Umbilical cord (tissue), 2 donors: ENCODE data around the gene ATXN7. TPM values are rescaled to one million over a fixed set of nuclear protein-coding genes. Genes with fewer than 3 reads are reported as not detected.

ENCODE experiments used
- DNase-seq: peaks from one replicate; pipeline ENCODE4 v3.0.0-alpha.2; 2015; ENCODE audit warnings: low spot score
- total RNA-seq: library from RNA; depleted of rRNA; stranded (reverse); fragments of >200 nt; gene quantifications from one replicate; pipeline ENCODE4 v1.2.3, GENCODE V29; 2014; ENCODE audit warnings: low replicate concordance; ENCODE audit not compliant: insufficient read depth

Gene ATXN7
- 43.1 TPM for total RNA-seq

GRCh38 chr3:63863150-63864007 lies at the start of gene ATXN7, which contains the start of gene THOC7:
Gene ATXN7 (plus strand): TSS chr3:63863867. CDS start chr3:63912599, 48,732 bp downstream.
Gene THOC7 (minus strand): TSS chr3:63863805. CDS start chr3:63863790, 15 bp downstream.
- DNase-seq, result peak; percentile 63

GRCh38 chr3:63814237-63814636 lies 49.4 kb upstream of the ATXN7 start:
- DNase-seq, result no peak

- DNase-seq, result no peak
These were observed 46.4 kb upstream of the ATXN7 start for GRCh38 chr3:63817225-63817624.

- DNase-seq, result peak; percentile 54
These were observed 45.2 kb upstream of the ATXN7 start for GRCh38 chr3:63818282-63819150.

- DNase-seq, result no peak
These were observed 44.6 kb upstream of the ATXN7 start, which contains the start of gene C3orf49 for GRCh38 chr3:63819151-63819398. Gene C3orf49 (plus strand): TSS chr3:63819299. CDS start chr3:63819472, 173 bp downstream.

GRCh38 chr3:63824309-63824708 lies 39.4 kb upstream of the ATXN7 start:
- DNase-seq, result no peak

GRCh38 chr3:63830526-63830925 lies 33.1 kb upstream of the ATXN7 start:
- no peak for DNase-seq

- no peak for DNase-seq
These were observed 31.3 kb upstream of the ATXN7 start for GRCh38 chr3:63832395-63832794.

- no peak for DNase-seq
These were observed 22.0 kb upstream of the ATXN7 start for GRCh38 chr3:63841704-63842103.

GRCh38 chr3:63842127-63842526 lies 21.5 kb upstream of the ATXN7 start:
- no peak for DNase-seq

GRCh38 chr3:63845215-63845614 lies 18.5 kb upstream of the ATXN7 start:
- DNase-seq, result no peak

- no peak for DNase-seq
These were observed 15.8 kb upstream of the ATXN7 start for GRCh38 chr3:63847718-63848450.

- DNase-seq, result no peak
These were observed 14.5 kb upstream of the ATXN7 start for GRCh38 chr3:63849175-63849574.

- DNase-seq, result no peak
These were observed 12.4 kb upstream of the ATXN7 start for GRCh38 chr3:63851287-63851686.

- no peak for DNase-seq
These were observed 10.6 kb upstream of the ATXN7 start for GRCh38 chr3:63853106-63853505.

GRCh38 chr3:63855333-63855940 lies 8.2 kb upstream of the ATXN7 start:
- DNase-seq, result no peak

- no peak for DNase-seq
These were observed 6.4 kb upstream of the ATXN7 start for GRCh38 chr3:63857311-63857710.

GRCh38 chr3:63860776-63861175 lies 2.9 kb upstream of the ATXN7 start:
- no peak for DNase-seq

GRCh38 chr3:63861306-63861705 lies 2.4 kb upstream of the ATXN7 start:
- no peak for DNase-seq

GRCh38 chr3:63862804-63863149 lies 890 bp upstream of the ATXN7 start:
- no peak for DNase-seq
